ENCODE data around the gene DSTYK.

- TF ChIP-seq CTCF (conservative IDR thresholded peaks at IDR 0.05): no peak
- TF ChIP-seq ZFX (IDR thresholded peaks at IDR 0.05): no peak
Measured at GRCh38 chr1:205188596-205188995, 22.9 kb downstream of the DSTYK start.

Data from C4-2B (cell line).